ENCODE measurements around the gene GIMAP4.

DNA sequence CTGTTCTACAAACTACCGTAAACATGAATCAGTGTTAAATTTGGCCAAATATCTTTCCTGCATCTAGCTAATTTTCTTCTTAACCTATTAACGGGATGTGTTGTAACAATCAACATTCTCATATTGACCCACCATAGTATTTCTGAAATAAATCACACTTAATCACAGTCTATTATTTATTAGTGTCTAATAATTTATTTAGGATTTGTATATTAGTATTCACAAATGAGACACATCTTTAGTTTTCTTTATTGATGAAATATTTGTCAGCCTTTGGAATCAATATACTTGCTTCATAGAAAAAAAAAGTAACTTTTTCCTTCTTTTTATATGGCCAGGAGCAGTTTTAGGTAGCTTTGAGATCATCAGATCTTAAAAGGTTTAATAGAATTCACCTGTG lies 47.9 kb upstream of the GIMAP4 start:
- TF ChIP-seq EZH2 (IDR thresholded peaks at IDR 0.05; ENCODE audit: low read length, missing control alignments), result no peak
- TF ChIP-seq, protein P1, sequence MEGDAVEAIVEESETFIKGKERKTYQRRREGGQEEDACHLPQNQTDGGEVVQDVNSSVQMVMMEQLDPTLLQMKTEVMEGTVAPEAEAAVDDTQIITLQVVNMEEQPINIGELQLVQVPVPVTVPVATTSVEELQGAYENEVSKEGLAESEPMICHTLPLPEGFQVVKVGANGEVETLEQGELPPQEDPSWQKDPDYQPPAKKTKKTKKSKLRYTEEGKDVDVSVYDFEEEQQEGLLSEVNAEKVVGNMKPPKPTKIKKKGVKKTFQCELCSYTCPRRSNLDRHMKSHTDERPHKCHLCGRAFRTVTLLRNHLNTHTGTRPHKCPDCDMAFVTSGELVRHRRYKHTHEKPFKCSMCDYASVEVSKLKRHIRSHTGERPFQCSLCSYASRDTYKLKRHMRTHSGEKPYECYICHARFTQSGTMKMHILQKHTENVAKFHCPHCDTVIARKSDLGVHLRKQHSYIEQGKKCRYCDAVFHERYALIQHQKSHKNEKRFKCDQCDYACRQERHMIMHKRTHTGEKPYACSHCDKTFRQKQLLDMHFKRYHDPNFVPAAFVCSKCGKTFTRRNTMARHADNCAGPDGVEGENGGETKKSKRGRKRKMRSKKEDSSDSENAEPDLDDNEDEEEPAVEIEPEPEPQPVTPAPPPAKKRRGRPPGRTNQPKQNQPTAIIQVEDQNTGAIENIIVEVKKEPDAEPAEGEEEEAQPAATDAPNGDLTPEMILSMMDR (conservative IDR thresholded peaks at IDR 0.05 in 1 of 2, IDR thresholded peaks at IDR 0.05 in 1 of 2; ENCODE audit: low read depth in 1 of 2, low read length in 2 of 2), result no peak

Measured in fibroblast of lung (primary cell).